HCT116 (cell line): ENCODE data around the gene OMP. TPM values are rescaled to one million over a fixed set of nuclear protein-coding genes. Genes with fewer than 3 reads are reported as not detected.

Source experiments
- ATAC-seq: fragments of 200-7000 bp; cut with Tn5 transposase; 2 replicates; pipeline ENCODE4 v1.9.1; 2020; ENCODE audit warnings: mild to moderate bottlenecking, moderate library complexity
- BruUV-seq: library from RNA; stranded (reverse); fragments of 400-500 nt; replicated peaks from 2 replicates; lab custom pipeline; 2021; lab: Mats Ljungman, UMichigan
- CTCF ChIA-PET: fragments of 300-600 bp; sonication (Branson Sonifier 250); formaldehyde crosslinking; loops from one replicate; lab custom pipeline; 2021; ENCODE audit warnings: antibody characterized with exemption; lab: Charles Lee
- POLR2A ChIA-PET: fragments of 300-600, 350-600 bp; sonication (Branson Sonifier 250); formaldehyde crosslinking; loops from one replicate; lab custom pipeline; 2021; ENCODE audit warnings: antibody characterized with exemption; lab: Charles Lee
- RAD21 ChIA-PET, 2 experiments: fragments of 300-600 bp; sonication (Branson Sonifier 250); formaldehyde crosslinking; loops; one replicate each; lab custom pipeline; 2023; ENCODE audit warnings: low total read pairs in 2 of 2; ENCODE audit not compliant: uncharacterized antibody in 2 of 2, unreplicated experiment in 2 of 2, low non-redundant PET in 1 of 2; lab: Charles Lee
- DNase-seq: peaks from one replicate; pipeline ENCODE4 v3.0.0-alpha.2; 2010; ENCODE audit warnings: low read depth, low spot score
- H2AFZ ChIP-seq: fragments of 200-600 bp; shearing (Covaris generic), sonication (generic); 2 replicates; pipeline ENCODE4 v1.6.1; 2017; ENCODE audit warnings: low read depth, mixed run types, mixed read lengths, antibody characterized with exemption, low read length; ENCODE audit not compliant: poor library complexity, severe bottlenecking
- H3K27ac ChIP-seq: 2 replicates; pipeline ENCODE4 v1.5.1; 2012; ENCODE audit warnings: low read depth, low read length
- H3K27me3 ChIP-seq: fragments of 200-600 bp; sonication (generic); 2 replicates; pipeline ENCODE4 v1.6.1; 2016; ENCODE audit warnings: mixed run types, low read length, mixed read lengths; ENCODE audit not compliant: insufficient read depth
- H3K36me3 ChIP-seq, 2 experiments: fragments of 200-500 bp in 1 of 2; fragments of 200-600 bp in 1 of 2; sonication (Bioruptor generic) in 1 of 2; sonication (generic) in 1 of 2; 2 replicates each; pipeline versions ENCODE4 v1.5.1 to v1.6.1; 2014 to 2016; ENCODE audit warnings: low read length in 2 of 2, inconsistent platforms in 1 of 2, mixed read lengths in 1 of 2, mixed run types in 1 of 2; ENCODE audit not compliant: insufficient read depth in 2 of 2, control insufficient read depth in 1 of 2
- H3K4me1 ChIP-seq, 2 experiments: fragments of 200-600 bp in 1 of 2; sonication (generic) in 1 of 2; 2 replicates each; pipeline versions ENCODE4 v1.5.1 to v1.6.1; 2012 to 2017; ENCODE audit warnings: low read length in 2 of 2, inconsistent platforms in 1 of 2, mild to moderate bottlenecking in 1 of 2, mixed read lengths in 1 of 2, mixed run types in 1 of 2, moderate library complexity in 1 of 2; ENCODE audit not compliant: insufficient read depth in 2 of 2, control insufficient read depth in 1 of 2
- H3K4me2 ChIP-seq: fragments of 200-600 bp; sonication (generic); 2 replicates; pipeline ENCODE4 v1.6.1; 2017; ENCODE audit warnings: mixed run types, low read length, mixed read lengths
- H3K4me3 ChIP-seq, 2 experiments: fragments of 200-600 bp in 1 of 2; sonication (generic) in 1 of 2; replicated peaks in 1 of 2; 2 replicates each; pipeline ENCODE4 v1.5.1; 2011 to 2016; ENCODE audit warnings: low read length in 2 of 2, control low read depth in 1 of 2, low read depth in 1 of 2, mild to moderate bottlenecking in 1 of 2, mixed read lengths in 1 of 2, mixed run types in 1 of 2
- H3K79me2 ChIP-seq: fragments of 200-600 bp; sonication (generic); 2 replicates; pipeline ENCODE4 v1.6.1; 2017; ENCODE audit warnings: mild to moderate bottlenecking, mixed run types, low read length, moderate library complexity, mixed read lengths; ENCODE audit not compliant: insufficient read depth
- H3K9ac ChIP-seq: fragments of 200-600 bp; sonication (generic); 2 replicates; pipeline ENCODE4 v1.6.1; 2016; ENCODE audit warnings: low read length, mixed read lengths
- H3K9me2 ChIP-seq: fragments of 200-600 bp; sonication (generic), shearing (Covaris generic); 2 replicates; pipeline ENCODE4 v1.6.1; 2017; ENCODE audit warnings: mixed run types, mild to moderate bottlenecking, moderate library complexity; ENCODE audit not compliant: insufficient read depth
- H3K9me3 ChIP-seq, 2 experiments: fragments of 200-500 bp in 1 of 2; fragments of 200-600 bp in 1 of 2; sonication (Bioruptor generic) in 1 of 2; sonication (generic) in 1 of 2; 2 replicates each; pipeline ENCODE4 v1.6.1; 2014 to 2017; ENCODE audit warnings: low read length in 2 of 2, mixed read lengths in 2 of 2, inconsistent platforms in 1 of 2, low read depth in 1 of 2, mild to moderate bottlenecking in 1 of 2, mixed run types in 1 of 2, moderate library complexity in 1 of 2; ENCODE audit not compliant: control insufficient read depth in 1 of 2, insufficient read depth in 1 of 2
- H4K20me1 ChIP-seq: fragments of 200-600 bp; sonication (generic), shearing (Covaris generic); 2 replicates; pipeline ENCODE4 v1.6.1; 2017; ENCODE audit warnings: mixed run types, mild to moderate bottlenecking, moderate library complexity; ENCODE audit not compliant: insufficient read depth
- ATF3 ChIP-seq: IDR thresholded peaks from 2 replicates; pipeline ENCODE4 v1.6.1; 2012
- CBX3 ChIP-seq: IDR thresholded peaks from 2 replicates; pipeline ENCODE4 v1.6.1; 2012; ENCODE audit warnings: low read depth
- CEBPB ChIP-seq: IDR thresholded peaks from 2 replicates; pipeline ENCODE4 v1.6.1; 2012; ENCODE audit warnings: low read depth
- CTCF ChIP-seq, 3 experiments: fragments of 200-600 bp in 1 of 3; sonication (generic) in 1 of 3; IDR thresholded peaks in 2 of 3; conservative IDR thresholded peaks in 1 of 3; 2 replicates each; pipeline ENCODE4 v1.5.1; 2012 to 2017; ENCODE audit warnings: low read depth in 2 of 3, low read length in 2 of 3, antibody characterized with exemption in 1 of 3, borderline replicate concordance in 1 of 3, control low read depth in 1 of 3, mild to moderate bottlenecking in 1 of 3, mixed read lengths in 1 of 3, mixed run types in 1 of 3, moderate library complexity in 1 of 3; ENCODE audit not compliant: insufficient read depth in 1 of 3
- EGR1 ChIP-seq: IDR thresholded peaks from 2 replicates; pipeline ENCODE4 v1.6.1; 2012; ENCODE audit warnings: low read depth
- EZH2 ChIP-seq: fragments of 200-600 bp; sonication (generic); IDR thresholded peaks from 2 replicates; pipeline ENCODE4 v1.6.1; 2017; ENCODE audit warnings: antibody characterized with exemption, mixed run types
- EZH2phosphoT487 ChIP-seq: fragments of 200-600 bp; IDR thresholded peaks from 2 replicates; pipeline ENCODE4 v1.6.1; 2018; ENCODE audit warnings: antibody characterized with exemption, borderline replicate concordance
- FOSL1 ChIP-seq: IDR thresholded peaks from 2 replicates; pipeline ENCODE4 v1.6.1; 2012; ENCODE audit warnings: low read depth
- MAX ChIP-seq: IDR thresholded peaks from 2 replicates; pipeline ENCODE4 v1.6.1; 2012
- POLR2A ChIP-seq: IDR thresholded peaks from 2 replicates; pipeline ENCODE4 v1.7.0; 2011; ENCODE audit warnings: borderline replicate concordance; ENCODE audit not compliant: insufficient read depth, insufficient read length; ENCODE audit errors: extremely low read depth
- POLR2AphosphoS5 ChIP-seq: IDR thresholded peaks from 2 replicates; pipeline ENCODE4 v1.6.1; 2011; ENCODE audit warnings: mild to moderate bottlenecking, low read depth, low read length, moderate library complexity
- RAD21 ChIP-seq: IDR thresholded peaks from 2 replicates; pipeline ENCODE4 v1.6.1; 2012; ENCODE audit warnings: low read depth, mild to moderate bottlenecking
- REST ChIP-seq: IDR thresholded peaks from 2 replicates; pipeline ENCODE4 v1.6.1; 2012; ENCODE audit warnings: low read depth
- SP1 ChIP-seq: IDR thresholded peaks from 2 replicates; pipeline ENCODE4 v1.6.1; 2012; ENCODE audit warnings: low read depth
- SRF ChIP-seq: IDR thresholded peaks from 2 replicates; pipeline ENCODE4 v1.6.1; 2012; ENCODE audit warnings: low read depth
- TCF7L2 ChIP-seq: IDR thresholded peaks from 2 replicates; pipeline ENCODE4 v1.7.0; 2011; ENCODE audit warnings: borderline replicate concordance, inconsistent platforms; ENCODE audit not compliant: insufficient read depth, insufficient read length; ENCODE audit errors: extremely low read depth
- YY1 ChIP-seq: IDR thresholded peaks from 2 replicates; pipeline ENCODE4 v1.6.1; 2011; ENCODE audit warnings: low read length, low read depth, moderate library complexity, mild to moderate bottlenecking; ENCODE audit not compliant: insufficient replicate concordance; ENCODE audit errors: extremely low read depth
- ZFX ChIP-seq: fragments of 450-650 bp; IDR thresholded peaks from 2 replicates; pipeline ENCODE4 v1.6.1; 2017
- ZNF274 ChIP-seq: fragments of 200-500 bp; sonication (Bioruptor generic); IDR thresholded peaks from 2 replicates; pipeline ENCODE4 v1.6.1; 2014; ENCODE audit warnings: mild to moderate bottlenecking, low read depth, low read length, inconsistent platforms
- intact Hi-C: fragments of 100-400 bp; cut with micrococcal nuclease; formaldehyde crosslinking; loops from 2 replicates; pipeline ENCODE4 v1.10.0; 2022
- total RNA-seq: library from RNA; stranded (reverse); gene quantifications from one replicate; pipeline ENCODE4 v1.2.1, GENCODE V29; 2021; ENCODE audit not compliant: unreplicated experiment

OMP gene
- total RNA-seq, 1 experiment from 2014 or later = not detected

- ChIA-PET CTCF (interaction anchor here (0.8 to 4.4 kb wide), 8 partner anchors 9 to 368 kb away, joined by 3 to 98 read pairs (median 15); no protein-coding TSS in a partner anchor), RAD21 (interaction anchor here in 1 of 2 experiments (2.5 kb wide), 1 partner anchor 44 kb away, joined by 24 read pairs; no protein-coding TSS in a partner anchor), POLR2A (interaction anchor here (2.5 kb wide), 1 partner anchor 44 kb away, joined by 23 read pairs; no protein-coding TSS in a partner anchor)
- ATAC-seq (no peak), DNase-seq (no peak)
- H3K4me3 ChIP-seq = no peak overlapping the region
- H3K9me2 ChIP-seq = no peaks in the 10 kb centered on the region
- H3K27ac ChIP-seq = no peak overlapping the region
- peaks cover 2 to 11% of the 10 kb centered on the region in 2 experiments; a peak in 1 of 4 replicates for H3K4me1 ChIP-seq
- H4K20me1 ChIP-seq = no peaks in the 10 kb centered on the region
- no peaks in the 10 kb centered on the region for H3K9me3 ChIP-seq
- BruUV-seq = no TSS peak
- no peak overlapping the region for H3K9ac ChIP-seq
- no peaks in the 10 kb centered on the region for H3K36me3 ChIP-seq
- no peaks in the 10 kb centered on the region for H3K79me2 ChIP-seq
- intact Hi-C loops = loop anchor here (5.0 kb wide), 1 partner anchor 285 kb away; no protein-coding TSS in a partner anchor
- H2AFZ ChIP-seq = no peak overlapping the region
- TF ChIP-seq EGR1 (no peak), REST (no peak), CEBPB (no peak), ATF3 (no peak), RAD21 (no peak), TCF7L2 (no peak), ZNF274 (no peak), EZH2 (no peak), SRF (no peak), ZFX (no peak), CBX3 (no peak), CTCF (IDR thresholded peaks at IDR 0.05 in 2 of 3, conservative IDR thresholded peaks at IDR 0.05 in 1 of 3; ENCODE audit: borderline replicate concordance in 1 of 3, insufficient read depth in 1 of 3, low read depth in 2 of 3, low read length in 2 of 3) (no peak), YY1 (no peak), MAX (no peak), POLR2A (no peak), FOSL1 (no peak), EZH2phosphoT487 (no peak), SP1 (no peak), POLR2AphosphoS5 (no peak)
- no peaks in the 10 kb centered on the region for H3K27me3 ChIP-seq
- H3K4me2 ChIP-seq = no peak overlapping the region
Measured at GRCh38 chr11:77092382-77092781, 10.3 kb upstream of the OMP start.
